GM18873 (cell line): ENCODE measurements around the gene CYB5A.

ENCODE experiments used
- ATAC-seq: cut with Tn5 transposase; IDR thresholded peaks from one replicate; pipeline ENCODE4 v1.9.1; 2021; ENCODE audit warnings: mild to moderate bottlenecking, moderate library complexity, moderate number of reproducible peaks; ENCODE audit not compliant: unreplicated experiment, low FRiP score

CYB5A gene

DNA sequence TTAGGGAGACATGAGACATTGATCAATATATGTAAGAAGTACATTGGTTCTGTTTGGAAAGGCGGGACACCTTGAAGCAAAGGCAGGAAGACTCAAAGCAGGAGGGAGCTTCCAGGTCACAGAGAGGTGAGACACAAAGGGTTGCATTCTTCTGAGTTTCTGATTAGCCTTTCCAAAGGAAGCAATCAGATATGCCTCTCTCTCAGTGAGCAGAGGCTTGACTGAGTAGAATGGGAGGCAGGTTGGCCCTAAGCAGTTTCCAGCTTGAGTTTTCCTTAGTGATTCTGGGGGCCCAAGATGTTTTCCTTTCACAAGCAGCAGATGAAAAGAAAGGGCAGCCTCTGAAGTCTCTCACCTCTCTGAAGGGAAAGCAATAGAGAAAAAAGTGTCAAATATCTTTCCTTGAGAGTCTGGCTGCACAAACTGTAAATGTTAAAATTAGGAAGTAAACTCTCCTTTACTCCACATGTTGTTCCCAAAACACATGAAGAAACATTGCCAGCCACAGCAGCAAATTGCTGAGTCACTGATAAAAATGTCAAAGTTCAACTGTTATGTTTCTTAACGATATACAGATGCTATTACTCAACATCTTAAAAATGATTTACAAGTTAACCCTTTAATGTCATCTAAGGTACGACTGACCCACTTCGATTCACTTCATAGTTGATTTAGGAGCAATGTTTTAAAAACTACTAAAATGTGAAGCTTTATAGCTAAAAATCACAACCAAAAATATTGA is 40.3 kb downstream of the CYB5A start:
- ATAC-seq = no peak

DNA sequence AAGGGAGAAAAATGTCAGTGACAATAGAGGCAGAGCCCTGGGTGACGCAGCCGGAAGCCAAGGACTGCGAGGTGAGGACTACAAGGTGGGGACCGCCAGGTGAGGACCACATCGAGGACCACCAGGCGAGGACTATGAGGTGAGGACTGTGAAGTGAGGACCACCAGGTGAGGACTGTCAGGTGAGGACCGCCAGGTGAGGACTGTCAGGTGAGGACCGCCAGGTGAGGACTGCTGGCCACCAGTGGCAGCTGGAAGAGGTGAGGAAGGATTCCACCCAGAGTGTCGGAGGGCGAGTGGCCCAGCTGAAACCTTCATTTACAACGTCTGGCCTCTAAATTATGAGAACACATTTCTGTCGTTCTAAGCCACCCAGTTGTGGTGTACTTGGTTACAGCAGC is 41.6 kb downstream of the CYB5A start:
- ATAC-seq = no peak

- ATAC-seq = no peak
These were observed 42.4 kb downstream of the CYB5A start for GRCh38 chr18:74249181-74249968.

- ATAC-seq = no peak
These were observed 43.2 kb downstream of the CYB5A start for GRCh38 chr18:74248595-74248994.

DNA sequence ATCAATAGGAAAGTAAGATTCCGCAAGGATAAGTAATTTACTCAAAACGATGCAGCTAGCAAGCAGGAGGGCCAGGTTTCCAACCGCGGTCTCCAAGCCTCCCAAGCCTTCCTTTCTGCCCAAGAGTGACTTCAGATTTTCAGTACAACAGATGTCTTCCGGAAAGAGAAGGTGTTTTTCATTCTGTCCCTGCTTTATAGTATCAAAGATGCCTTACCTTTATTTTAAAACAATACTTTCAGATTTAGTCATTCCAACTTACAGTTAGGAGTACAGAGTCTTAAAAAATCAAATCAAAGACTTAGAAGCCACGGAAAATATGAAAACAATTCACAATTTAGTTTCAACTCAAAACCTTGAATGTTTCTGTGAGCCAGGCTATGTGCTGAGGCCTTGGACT is 43.6 kb downstream of the CYB5A start:
- ATAC-seq = no peak

DNA sequence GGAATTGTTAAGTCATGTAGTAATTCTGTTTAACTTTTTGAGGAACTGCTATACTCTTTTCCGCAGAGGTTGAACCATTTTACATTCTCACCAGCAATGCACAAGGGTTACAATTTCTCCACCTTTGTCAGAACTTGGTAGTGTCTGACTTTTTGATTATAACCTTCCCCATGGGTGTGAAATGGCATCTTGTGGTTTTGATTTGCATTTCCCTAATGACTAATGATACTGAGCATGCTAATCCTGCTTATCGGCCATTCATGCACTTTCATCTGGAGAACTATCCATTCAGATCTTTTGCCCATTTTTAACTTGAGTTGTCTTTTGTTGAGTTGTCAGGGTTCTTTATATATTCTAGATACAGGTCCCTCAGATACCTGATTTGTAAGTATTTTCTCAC is 47.2 kb downstream of the CYB5A start:
- ATAC-seq = no peak

DNA sequence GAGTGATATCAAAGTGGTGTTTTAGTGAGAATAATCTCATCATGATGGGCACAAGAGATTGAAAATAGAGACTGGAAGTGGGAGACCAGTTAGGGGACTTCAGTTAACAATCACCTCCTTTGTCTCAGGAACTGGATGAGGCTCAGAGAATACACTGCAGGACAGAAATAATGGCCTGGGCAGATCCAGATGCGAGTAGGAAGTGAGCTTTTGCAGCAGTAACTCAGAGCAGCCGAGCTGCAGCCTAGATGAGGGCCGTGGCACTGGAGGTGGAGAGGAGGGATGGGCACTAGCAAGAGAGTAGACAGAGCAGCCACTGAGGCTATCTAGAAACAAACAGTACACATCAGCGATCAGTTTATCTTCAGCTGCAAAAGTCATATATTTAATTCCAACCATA is 48.6 kb downstream of the CYB5A start:
- ATAC-seq = no peak

DNA sequence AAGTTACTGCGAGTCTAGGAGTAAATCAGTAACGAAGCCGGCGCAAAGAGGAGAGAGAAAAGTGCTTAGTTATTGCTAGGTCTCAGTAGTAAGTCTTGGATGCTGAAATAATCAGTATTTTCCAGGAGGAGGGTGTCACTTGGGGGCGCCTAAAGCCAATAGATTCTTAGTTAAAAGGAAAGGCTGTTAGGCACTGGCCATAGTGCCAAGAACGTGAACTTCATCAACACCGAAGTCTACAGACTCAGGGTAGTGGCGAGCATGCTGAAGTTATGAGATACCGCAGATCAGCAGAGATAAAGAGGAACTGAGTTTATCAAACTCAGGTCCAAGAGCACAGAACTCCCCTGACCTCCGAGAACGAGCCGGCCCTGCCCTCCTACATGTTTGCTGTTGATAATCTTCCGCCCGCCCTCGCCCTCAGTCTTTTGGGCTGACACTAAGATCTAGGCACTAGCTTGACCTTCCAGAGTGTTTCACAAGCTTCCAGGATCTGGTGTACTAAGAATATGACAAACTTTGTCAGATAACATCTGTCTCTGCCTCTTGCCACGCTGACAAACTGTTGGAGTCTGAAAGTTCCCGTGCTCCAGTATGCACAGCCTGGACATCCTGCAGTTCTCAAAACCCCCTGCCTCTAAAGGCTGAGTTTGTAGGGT is 49.2 kb downstream of the CYB5A start:
- ATAC-seq = no peak

- no peak for ATAC-seq
These were observed 49.8 kb downstream of the CYB5A start for GRCh38 chr18:74241970-74242369.

DNA sequence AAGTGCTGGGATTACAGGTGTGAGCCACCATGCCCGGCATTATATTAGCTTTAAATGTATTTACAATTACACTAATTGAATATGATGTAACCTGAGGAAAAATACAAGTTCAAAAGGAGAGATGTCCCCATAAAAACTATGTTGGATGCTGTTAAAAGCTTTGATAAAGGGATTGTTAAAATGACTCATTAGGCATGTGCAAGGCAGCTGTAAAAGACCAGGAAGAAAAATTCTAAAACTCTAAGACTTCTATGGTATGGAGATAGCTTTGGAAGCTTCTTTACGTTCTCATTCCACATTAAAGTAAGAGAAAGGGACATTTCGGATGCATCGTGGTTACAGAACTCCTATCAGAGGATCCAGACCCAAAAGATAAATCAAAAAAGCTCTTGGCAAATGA is 50.3 kb downstream of the CYB5A start:
- no peak for ATAC-seq

- ATAC-seq = no peak
These were observed 52.2 kb downstream of the CYB5A start for GRCh38 chr18:74239567-74239966.

- ATAC-seq = no peak
These were observed 57.2 kb downstream of the CYB5A start for GRCh38 chr18:74234326-74235171.

GRCh38 chr18:74233933-74234325 is 57.8 kb downstream of the CYB5A start:
- no peak for ATAC-seq

- ATAC-seq = no peak
These were observed 60.6 kb downstream of the CYB5A start for GRCh38 chr18:74230922-74231714.

GRCh38 chr18:74229891-74230290 is 61.9 kb downstream of the CYB5A start:
- no peak for ATAC-seq

DNA sequence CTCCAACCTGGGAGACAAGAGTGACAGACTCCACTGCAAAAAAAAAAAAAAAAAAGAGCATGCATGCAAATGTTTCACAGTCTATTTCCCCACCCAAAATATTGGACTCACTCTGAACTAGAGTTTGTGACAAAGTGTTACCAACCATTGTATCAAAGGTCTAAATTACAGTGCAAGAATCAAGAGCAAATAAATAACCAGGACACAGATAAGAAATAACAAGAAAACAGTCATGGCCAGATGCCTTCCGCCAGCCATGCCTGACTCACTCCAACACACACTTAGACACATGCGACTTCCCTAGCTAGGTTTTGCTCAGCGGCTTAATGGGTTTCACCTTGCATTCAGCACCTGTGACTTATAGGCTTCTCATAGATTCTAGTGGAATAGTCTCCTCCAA is 62.8 kb downstream of the CYB5A start:
- ATAC-seq = no peak

DNA sequence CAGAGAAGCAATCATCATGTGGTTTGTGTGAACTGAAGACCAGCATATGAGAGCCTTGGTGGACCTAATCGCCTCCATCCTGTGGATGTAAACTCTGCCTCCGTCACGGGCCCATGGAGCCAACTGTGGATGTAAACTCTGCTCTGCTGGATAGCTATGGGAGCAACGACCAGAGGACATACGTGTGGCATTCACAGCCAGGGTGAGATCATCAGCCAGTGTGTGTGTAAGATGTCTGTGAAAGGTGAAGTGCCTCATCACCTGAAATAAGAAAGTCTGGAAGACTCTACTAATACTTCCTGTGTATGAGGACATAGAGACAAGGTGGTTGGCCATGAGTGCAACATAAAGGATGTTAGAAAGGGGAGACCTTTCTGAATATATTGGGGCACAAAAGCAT is 63.5 kb downstream of the CYB5A start:
- ATAC-seq = no peak

DNA sequence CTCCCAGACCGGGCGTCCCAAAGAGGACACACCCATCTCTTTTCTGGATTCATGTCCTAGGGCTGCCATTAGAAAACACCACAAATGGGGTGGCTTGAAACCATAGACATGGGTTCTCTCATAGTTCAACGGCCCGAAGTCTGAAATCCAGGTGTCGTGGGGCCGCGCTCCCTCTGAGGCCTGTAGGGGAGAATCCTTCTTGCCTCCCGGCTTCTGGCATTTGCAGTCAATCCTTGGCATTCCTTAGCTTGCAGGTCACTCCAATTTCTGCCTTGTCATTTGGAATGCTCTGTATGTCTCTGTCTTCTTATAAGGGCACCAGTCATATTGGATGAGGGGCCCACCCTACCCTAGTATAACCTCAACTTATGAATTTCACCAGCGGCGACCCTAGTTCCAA is 65.1 kb downstream of the CYB5A start:
- ATAC-seq = no peak

DNA sequence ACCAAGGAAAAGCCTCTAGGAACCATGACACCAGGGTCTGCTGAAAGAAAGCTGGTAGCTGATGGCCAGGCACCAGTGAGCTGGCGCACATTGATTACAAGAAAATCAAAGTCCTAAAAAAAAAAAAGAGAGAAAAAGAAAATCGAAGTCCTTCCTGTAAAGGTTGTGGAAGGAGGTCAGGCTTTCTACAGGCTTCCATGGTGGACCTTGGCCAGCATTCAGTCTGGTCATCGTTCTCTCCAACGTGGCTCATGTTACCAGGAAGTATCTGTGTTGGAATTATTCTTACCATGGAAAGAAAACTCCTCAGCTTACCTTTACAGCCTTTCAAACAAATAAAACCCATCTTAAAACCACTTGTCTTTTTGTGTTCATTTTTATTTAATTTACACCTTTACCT is 65.6 kb downstream of the CYB5A start:
- no peak for ATAC-seq
